ENCODE data around the gene FAM53A.

The FAM53A gene

GRCh38 chr4:1654216-1654955 lies 29.7 kb downstream of the FAM53A start:
- TF ChIP-seq NFIC (IDR thresholded peaks at IDR 0.05) (no peak), TAF1 (IDR thresholded peaks at IDR 0.05; ENCODE audit: low read depth) (no peak), CEBPB (IDR thresholded peaks at IDR 0.05) (no peak), MAX (IDR thresholded peaks at IDR 0.05) (no peak), FOXM1 (IDR thresholded peaks at IDR 0.05; ENCODE audit: borderline replicate concordance, low read depth) (no peak), TEAD4 (IDR thresholded peaks at IDR 0.05) (no peak)

GRCh38 chr4:1653776-1654175 lies 30.3 kb downstream of the FAM53A start:
- TF ChIP-seq YY1 (IDR thresholded peaks at IDR 0.05; ENCODE audit: low read depth), result no peak
- TF ChIP-seq EP300 (IDR thresholded peaks at IDR 0.05; ENCODE audit: borderline replicate concordance), result no peak
- no peak for TF ChIP-seq MAX (IDR thresholded peaks at IDR 0.05)
- no peak for TF ChIP-seq TEAD4 (IDR thresholded peaks at IDR 0.05)

- TF ChIP-seq NFIC (IDR thresholded peaks at IDR 0.05) (no peak), FOXM1 (IDR thresholded peaks at IDR 0.05; ENCODE audit: borderline replicate concordance, low read depth) (no peak), ZBTB7A (IDR thresholded peaks at IDR 0.05; ENCODE audit: low read depth) (no peak), TCF12 (IDR thresholded peaks at IDR 0.05; ENCODE audit: low read depth) (no peak), MAX (IDR thresholded peaks at IDR 0.05) (no peak), CREB1 (IDR thresholded peaks at IDR 0.05; ENCODE audit: low read depth) (no peak), TEAD4 (IDR thresholded peaks at IDR 0.05) (no peak)
Observed at GRCh38 chr4:1652088-1652487, 32.0 kb downstream of the FAM53A start.

- TF ChIP-seq CEBPB (IDR thresholded peaks at IDR 0.05), result no peak
- no peak for TF ChIP-seq TEAD4 (IDR thresholded peaks at IDR 0.05)
- TF ChIP-seq TCF12 (IDR thresholded peaks at IDR 0.05; ENCODE audit: low read depth), result no peak
- no peak for TF ChIP-seq EP300 (IDR thresholded peaks at IDR 0.05; ENCODE audit: borderline replicate concordance)
- no peak for TF ChIP-seq REST (IDR thresholded peaks at IDR 0.05; ENCODE audit: low read depth)
- no peak for TF ChIP-seq USF1 (IDR thresholded peaks at IDR 0.05)
- TF ChIP-seq YY1 (IDR thresholded peaks at IDR 0.05; ENCODE audit: low read depth), result no peak
- TF ChIP-seq RAD21 (IDR thresholded peaks at IDR 0.05; ENCODE audit: low read depth), result no peak
- TF ChIP-seq CREB1 (IDR thresholded peaks at IDR 0.05; ENCODE audit: low read depth), result no peak
- no peak for TF ChIP-seq EGR1 (IDR thresholded peaks at IDR 0.05)
- no peak for TF ChIP-seq MAX (IDR thresholded peaks at IDR 0.05)
- TF ChIP-seq FOXM1 (IDR thresholded peaks at IDR 0.05; ENCODE audit: borderline replicate concordance, low read depth), result no peak
- no peak for TF ChIP-seq NFIC (IDR thresholded peaks at IDR 0.05)
- TF ChIP-seq TAF1 (IDR thresholded peaks at IDR 0.05; ENCODE audit: low read depth), result no peak
- no peak for TF ChIP-seq ZBTB7A (IDR thresholded peaks at IDR 0.05; ENCODE audit: low read depth)
Observed at GRCh38 chr4:1651609-1652008, 32.5 kb downstream of the FAM53A start.

- TF ChIP-seq TCF12 (IDR thresholded peaks at IDR 0.05; ENCODE audit: low read depth) (no peak), TAF1 (IDR thresholded peaks at IDR 0.05; ENCODE audit: low read depth) (no peak), ZBTB7A (IDR thresholded peaks at IDR 0.05; ENCODE audit: low read depth) (no peak), EGR1 (IDR thresholded peaks at IDR 0.05) (no peak), RAD21 (IDR thresholded peaks at IDR 0.05; ENCODE audit: low read depth) (no peak), EP300 (IDR thresholded peaks at IDR 0.05; ENCODE audit: borderline replicate concordance) (no peak), TEAD4 (IDR thresholded peaks at IDR 0.05) (no peak), REST (IDR thresholded peaks at IDR 0.05; ENCODE audit: low read depth) (no peak), YY1 (IDR thresholded peaks at IDR 0.05; ENCODE audit: low read depth) (no peak)
Observed at GRCh38 chr4:1648962-1649361, 35.2 kb downstream of the FAM53A start.

GRCh38 chr4:1647432-1647831 lies 36.7 kb downstream of the FAM53A start:
- TF ChIP-seq NFIC (IDR thresholded peaks at IDR 0.05), result no peak
